ENCODE data around the gene ZNF514. TPM values are rescaled to one million over a fixed set of nuclear protein-coding genes. Genes with fewer than 3 reads are reported as not detected.

The ZNF514 gene
- total and polyA plus RNA-seq, 2 of the 8 experiments (the other 6 are each of a cell fraction or from before 2014, with no cell fraction given): 5.3 to 13.3 TPM

DNA sequence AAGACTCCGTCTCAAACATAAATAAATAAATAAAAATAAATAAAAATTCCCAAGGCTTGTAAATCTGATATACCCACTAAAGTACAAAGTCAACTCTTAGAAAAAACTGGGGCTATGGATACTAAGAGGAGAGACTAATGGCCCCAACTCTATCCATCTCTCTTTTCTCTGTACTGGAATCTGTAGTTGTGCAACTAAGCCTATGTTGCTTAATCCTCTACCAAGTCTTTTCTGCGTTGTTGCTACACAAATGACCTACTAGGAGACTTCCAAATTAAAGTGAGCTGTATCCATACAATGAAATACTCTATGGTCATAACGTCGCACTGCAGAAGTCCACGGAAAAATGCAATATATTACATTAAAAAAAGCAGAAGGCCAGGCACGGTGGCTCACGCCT lies 46.2 kb downstream of the ZNF514 start:
- peaks cover 2% of the 10 kb centered on the region; the same call in 1 of the 2 replicates for H3K79me1 ChIP-seq (ENCODE audit: low read depth, low read length)
- no peak overlapping the region for H3K4me2 ChIP-seq (ENCODE audit: insufficient read depth in 1 of 2, low read depth in 2 of 2, low read length in 2 of 2)
- no peak overlapping the region for H2BK12ac ChIP-seq (ENCODE audit: low read depth, low read length)
- H3K4me3 ChIP-seq (ENCODE audit: extremely low read depth in 1 of 4, insufficient read depth in 2 of 4, low read depth in 3 of 4, low read length in 4 of 4): no peak overlapping the region
- no peak overlapping the region for H4K5ac ChIP-seq (ENCODE audit: insufficient read length, low read depth, low read length)
- H3K23ac ChIP-seq (ENCODE audit: insufficient read length): no peak overlapping the region
- no peak overlapping the region for H2AK5ac ChIP-seq (ENCODE audit: low read depth, low read length)
- H3K9ac ChIP-seq (replicated peaks in 1 of 4; ENCODE audit: extremely low read depth in 1 of 4, low read depth in 3 of 4, low read length in 3 of 4): no peak overlapping the region
- no peak overlapping the region for H3K27ac ChIP-seq (ENCODE audit: low read depth, low read length)
- no peaks in the 10 kb centered on the region for H3K27me3 ChIP-seq (replicated peaks in 1 of 4; ENCODE audit: control insufficient read depth in 3 of 4, extremely low read depth in 1 of 4, insufficient read depth in 3 of 4, low read length in 3 of 4)
- peaks cover 0 to 5% of the 10 kb centered on the region in 2 experiments for H4K20me1 ChIP-seq (replicated peaks in 1 of 2; ENCODE audit: control insufficient read depth in 1 of 2, insufficient read depth in 2 of 2, low read length in 2 of 2)
- H4K91ac ChIP-seq (replicated peaks; ENCODE audit: insufficient read length, low read length): no peak overlapping the region
- H2BK15ac ChIP-seq (ENCODE audit: low read length): no peak overlapping the region
- CTCF ChIA-PET (ENCODE audit: partially characterized antibody): interaction anchor here (0.7 to 1.0 kb wide), 2 partner anchors 46 to 152 kb away, joined by 3 to 4 read pairs; partner anchors contain the start of gene ZNF514
- H3K18ac ChIP-seq (ENCODE audit: extremely low read depth, low read length): no peak overlapping the region
- H3K9me3 ChIP-seq (ENCODE audit: insufficient read depth in 2 of 2, low read depth in 1 of 2, low read length in 1 of 2): no peaks in the 10 kb centered on the region
- no peak overlapping the region for H2BK120ac ChIP-seq (replicated peaks; ENCODE audit: low read depth, low read length)
- DNase-seq (ENCODE audit: low read depth in 1 of 2, low spot score in 2 of 2) (no peak), FAIRE-seq (no peak)
- POLR2A ChIA-PET (ENCODE audit: partially characterized antibody): no interaction called here
- no peak overlapping the region for H2AFZ ChIP-seq (ENCODE audit: low read length)
- 96% methylated on average over 7 of the region's 7 CpGs; no CpG with 5 or more reads in 1 of the 2 experiments for WGBS, 2 experiments (ENCODE audit: extremely low coverage in 1 of 2, insufficient coverage in 1 of 2, insufficient read length in 1 of 2, insufficient replicate concordance in 2 of 2, low coverage in 1 of 2, low lambda C conversion rate in 2 of 2, missing lambda C conversion rate in 1 of 2)
- H2BK5ac ChIP-seq (ENCODE audit: low read depth, low read length): no peak overlapping the region
- H2BK20ac ChIP-seq (ENCODE audit: low read length): no peak overlapping the region
- H3K56ac ChIP-seq (replicated peaks; ENCODE audit: insufficient read length, low read depth, low read length): no peak overlapping the region
- H3K14ac ChIP-seq (ENCODE audit: insufficient read length): no peak overlapping the region
- no peak overlapping the region for H3K4ac ChIP-seq (replicated peaks; ENCODE audit: insufficient read length, low read depth, low read length)
- peaks cover 3 to 8% of the 10 kb centered on the region in 2 experiments; a peak in 2 of 4 replicates for H3K79me2 ChIP-seq (ENCODE audit: control insufficient read depth in 1 of 2, insufficient read depth in 2 of 2, low read length in 2 of 2)
- H3K36me3 ChIP-seq (ENCODE audit: control insufficient read depth in 2 of 4, insufficient read depth in 4 of 4, low read length in 3 of 4): peaks cover 0 to 34% (median 18%) of the 10 kb centered on the region in 4 experiments; a peak in 5 of 8 replicates
- H4K8ac ChIP-seq (ENCODE audit: extremely low read depth, insufficient read depth, low read length): no peak overlapping the region
- H3K23me2 ChIP-seq (ENCODE audit: low read depth, low read length): no peaks in the 10 kb centered on the region
- no peaks in the 10 kb centered on the region; a peak in 1 of 7 replicates for H3K4me1 ChIP-seq (replicated peaks in 1 of 4; ENCODE audit: control insufficient read depth in 3 of 4, insufficient read depth in 4 of 4, low read length in 3 of 4)
- TF ChIP-seq SUZ12 (IDR thresholded peaks at IDR 0.05; ENCODE audit: low read length) (no peak), CBX5 (IDR thresholded peaks at IDR 0.05; ENCODE audit: low read depth, low read length) (no peak), YY1 (IDR thresholded peaks at IDR 0.05; ENCODE audit: low read depth, low read length) (no peak), RNF2 (IDR thresholded peaks at IDR 0.05; ENCODE audit: borderline replicate concordance, low read depth, low read length, missing control alignments, poor library complexity, severe bottlenecking) (no peak), E2F6 (IDR thresholded peaks at IDR 0.05) (no peak), TAF7 (optimal IDR thresholded peaks at IDR 0.05; ENCODE audit: borderline replicate concordance, low read depth, low read length) (no peak), EZH2 (IDR thresholded peaks at IDR 0.05; ENCODE audit: low read depth, low read length, severe bottlenecking) (no peak), SIRT6 (IDR thresholded peaks at IDR 0.05; ENCODE audit: low read length) (no peak)
- TF ChIP-seq, protein P1, sequence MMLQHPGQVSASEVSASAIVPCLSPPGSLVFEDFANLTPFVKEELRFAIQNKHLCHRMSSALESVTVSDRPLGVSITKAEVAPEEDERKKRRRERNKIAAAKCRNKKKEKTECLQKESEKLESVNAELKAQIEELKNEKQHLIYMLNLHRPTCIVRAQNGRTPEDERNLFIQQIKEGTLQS (IDR thresholded peaks at IDR 0.05; ENCODE audit: insufficient read depth, low read depth, low read length): no peak

Data from H1 (cell line).